Liver (tissue), 9 donors: ENCODE measurements around the gene LRRTM3. TPM values are rescaled to one million over a fixed set of nuclear protein-coding genes. Genes with fewer than 3 reads are reported as not detected.

ENCODE experiments used
- DNase-seq: peaks from one replicate; pipeline ENCODE4 v3.0.0-alpha.2; 2017; ENCODE audit warnings: low spot score
- H3K27ac ChIP-seq, 2 donors: one replicate each; pipeline ENCODE4 v1.7.0; 2013; ENCODE audit warnings: inconsistent platforms in 2 of 2, low read length in 2 of 2, control low read depth in 1 of 2, low read depth in 1 of 2, mild to moderate bottlenecking in 1 of 2
- H3K27me3 ChIP-seq, 4 donors: one replicate each; pipeline versions ENCODE4 v1.6.1 to v1.7.0; 2013; ENCODE audit warnings: low read length in 3 of 4, inconsistent platforms in 1 of 4, mild to moderate bottlenecking in 1 of 4, moderate library complexity in 1 of 4; ENCODE audit not compliant: control insufficient read depth in 4 of 4, insufficient read depth in 4 of 4
- H3K36me3 ChIP-seq, 4 donors: one replicate each; pipeline versions ENCODE4 v1.6.1 to v1.7.0; 2013; ENCODE audit warnings: low read length in 3 of 4, mild to moderate bottlenecking in 3 of 4, low read depth in 1 of 4, moderate library complexity in 1 of 4; ENCODE audit not compliant: control insufficient read depth in 4 of 4, insufficient read depth in 3 of 4
- H3K4me1 ChIP-seq, 4 donors: one replicate each; pipeline versions ENCODE4 v1.6.1 to v1.7.0; 2013; ENCODE audit warnings: low read length in 3 of 4, mild to moderate bottlenecking in 3 of 4, moderate library complexity in 1 of 4; ENCODE audit not compliant: control insufficient read depth in 4 of 4, insufficient read depth in 4 of 4
- H3K4me3 ChIP-seq, 3 donors: one replicate each; pipeline versions ENCODE4 v1.6.1 to v1.7.0; 2013; ENCODE audit warnings: low read length in 3 of 3, control low read depth in 1 of 3, low read depth in 1 of 3, mild to moderate bottlenecking in 1 of 3
- H3K9ac ChIP-seq, 2 donors: one replicate each; pipeline ENCODE4 v1.7.0; 2013; ENCODE audit warnings: low read length in 2 of 2, mild to moderate bottlenecking in 2 of 2, moderate library complexity in 2 of 2, control low read depth in 1 of 2, low read depth in 1 of 2
- H3K9me3 ChIP-seq, 4 donors: one replicate each; pipeline versions ENCODE4 v1.6.1 to v1.7.0; 2013; ENCODE audit warnings: low read length in 3 of 4; ENCODE audit not compliant: control insufficient read depth in 4 of 4
- EGR1 ChIP-seq, 2 donors: IDR thresholded peaks; 2 replicates each; pipeline ENCODE4 v1.6.1; 2016 to 2018; ENCODE audit warnings: antibody characterized with exemption in 2 of 2, low read depth in 2 of 2
- FOXA1 ChIP-seq: IDR thresholded peaks from 2 replicates; pipeline ENCODE4 v1.6.1; 2016; ENCODE audit warnings: antibody characterized with exemption
- FOXA2 ChIP-seq: IDR thresholded peaks from 2 replicates; pipeline ENCODE4 v1.6.1; 2016; ENCODE audit warnings: antibody characterized with exemption
- GABPA ChIP-seq, 2 donors: IDR thresholded peaks in 1 of 2; conservative IDR thresholded peaks in 1 of 2; 2 replicates each; pipeline ENCODE4 v1.6.1; 2016; ENCODE audit warnings: antibody characterized with exemption in 2 of 2, mild to moderate bottlenecking in 1 of 2, moderate library complexity in 1 of 2
- HNF4A ChIP-seq, 2 donors: conservative IDR thresholded peaks; 2 replicates each; pipeline ENCODE4 v1.6.1; 2016; ENCODE audit warnings: antibody characterized with exemption in 2 of 2, mild to moderate bottlenecking in 2 of 2
- HNF4G ChIP-seq: IDR thresholded peaks from 2 replicates; pipeline ENCODE4 v1.6.1; 2016; ENCODE audit warnings: antibody characterized with exemption
- JUND ChIP-seq, 2 donors: IDR thresholded peaks; 2 replicates each; pipeline ENCODE4 v1.6.1; 2016; ENCODE audit warnings: antibody characterized with exemption in 2 of 2
- NR2F2 ChIP-seq: IDR thresholded peaks from 2 replicates; pipeline ENCODE4 v1.6.1; 2016; ENCODE audit warnings: antibody characterized with exemption
- RAD21 ChIP-seq, 2 donors: IDR thresholded peaks; 2 replicates each; pipeline ENCODE4 v1.6.1; 2016; ENCODE audit warnings: antibody characterized with exemption in 2 of 2, mild to moderate bottlenecking in 2 of 2
- RXRA ChIP-seq, 2 donors: IDR thresholded peaks; 2 replicates each; pipeline ENCODE4 v1.6.1; 2017 to 2018; ENCODE audit warnings: antibody characterized with exemption in 2 of 2, mild to moderate bottlenecking in 1 of 2
- SP1 ChIP-seq: IDR thresholded peaks from 2 replicates; pipeline ENCODE4 v1.6.1; 2018; ENCODE audit warnings: antibody characterized with exemption, mild to moderate bottlenecking
- TAF1 ChIP-seq: conservative IDR thresholded peaks from 2 replicates; pipeline ENCODE4 v1.6.1; 2016; ENCODE audit warnings: antibody characterized with exemption, mild to moderate bottlenecking
- YY1 ChIP-seq: IDR thresholded peaks from 2 replicates; pipeline ENCODE4 v1.6.1; 2016; ENCODE audit warnings: antibody characterized with exemption, mild to moderate bottlenecking
- WGBS: extraction: QIAGEN DNeasy Blood & Tissue Kit; methylation state at CpG from one replicate; pipeline ENCODE4 v1.1.7; 2013; 5-methylcytosine and 5-hydroxymethylcytosine counted together
- polyA plus RNA-seq, 2 donors: library from polyadenylated mRNA; stranded (reverse) in 1 of 2; unstranded in 1 of 2; fragments of 200-250 nt in 1 of 2; fragments of >200 nt in 1 of 2; fragmentation: Nextera tagmentation in 1 of 2; extraction: Ambion mirVana in 1 of 2; gene quantifications; one replicate each; pipeline versions ENCODE4 v1.2.1 to v1.2.3, GENCODE V29; 2013 to 2015
- total RNA-seq, 2 donors: library from RNA; depleted of rRNA; stranded (reverse); fragments of >200 nt; gene quantifications; one replicate each; pipeline ENCODE4 v1.2.3, GENCODE V29; 2014
- TF ChIP-seq, protein P1 (sequence below): IDR thresholded peaks from 2 replicates; pipeline ENCODE4 v1.6.1; 2016; ENCODE audit warnings: antibody characterized with exemption
- TF ChIP-seq, protein P2 (sequence below): IDR thresholded peaks from 2 replicates; pipeline ENCODE4 v1.6.1; 2016; ENCODE audit warnings: antibody characterized with exemption, mild to moderate bottlenecking
- TF ChIP-seq, protein P3 (sequence below): fragments of 150-350 bp; IDR thresholded peaks from 2 replicates; pipeline ENCODE4 v1.5.1; 2017; ENCODE audit warnings: improper control_type of control experiment, low read depth, low read length; ENCODE audit not compliant: missing input control
- TF ChIP-seq, protein P4 (sequence below): IDR thresholded peaks from 2 replicates; pipeline ENCODE4 v1.6.1; 2016; ENCODE audit warnings: antibody characterized with exemption
- donor health status: healthy.
- donor health status: healthy.
- donor health status: healthy.
- donor health status: healthy.
- donor health status: healthy.

LRRTM3 gene
- total and polyA plus RNA-seq, 4 donors, result 0.67 TPM; not detected in 3

DNA sequence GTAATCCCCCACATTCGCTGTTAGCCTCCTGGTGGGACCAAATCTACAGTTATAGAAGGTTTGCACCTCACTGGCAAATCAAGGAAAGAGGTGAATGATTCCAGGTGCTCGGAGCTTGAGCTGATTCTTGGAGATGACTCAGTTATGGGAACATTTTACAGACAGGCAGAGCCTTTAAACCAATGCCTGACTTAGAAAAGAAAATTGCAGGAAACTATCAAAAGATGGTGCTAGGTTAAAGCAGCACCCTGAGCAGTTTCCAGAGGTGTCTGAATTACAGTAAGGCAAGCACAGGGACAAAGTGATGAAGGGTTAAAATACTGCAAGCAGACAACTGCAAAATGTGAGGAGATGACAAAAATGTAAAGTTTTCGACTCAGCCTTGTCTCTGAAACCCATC is 2.9 kb downstream of the LRRTM3 start:
- Histone ChIP-seq H3K27me3 (peaks cover 0 to 6% (median under 1%) of the 10 kb centered on the region in 4 donors), H3K27ac (no peak overlapping the region), H3K36me3 (no peaks in the 10 kb centered on the region), H3K4me1 (peaks cover 0 to 20% (median 15%) of the 10 kb centered on the region in 4 donors), H3K9me3 (no peaks in the 10 kb centered on the region), H3K4me3 (no peak overlapping the region), H3K9ac (no peak overlapping the region)
- no peak for DNase-seq
- 50% methylated on average over 3 of the region's 3 CpGs for WGBS
- TF ChIP-seq HNF4G (no peak), RAD21 (IDR thresholded peaks at IDR 0.05) (no peak), YY1 (no peak), GABPA (IDR thresholded peaks at IDR 0.05 in 1 of 2, conservative IDR thresholded peaks at IDR 0.05 in 1 of 2) (no peak), HNF4A (conservative IDR thresholded peaks at IDR 0.05) (no peak), TAF1 (no peak), FOXA2 (no peak), EGR1 (IDR thresholded peaks at IDR 0.05; ENCODE audit: low read depth in 2 of 2) (no peak), JUND (IDR thresholded peaks at IDR 0.05) (no peak), RXRA (IDR thresholded peaks at IDR 0.05) (no peak), NR2F2 (no peak), SP1 (no peak)
- TF ChIP-seq, protein P1, sequence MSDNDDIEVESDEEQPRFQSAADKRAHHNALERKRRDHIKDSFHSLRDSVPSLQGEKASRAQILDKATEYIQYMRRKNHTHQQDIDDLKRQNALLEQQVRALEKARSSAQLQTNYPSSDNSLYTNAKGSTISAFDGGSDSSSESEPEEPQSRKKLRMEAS, result no peak
- TF ChIP-seq, protein P2, sequence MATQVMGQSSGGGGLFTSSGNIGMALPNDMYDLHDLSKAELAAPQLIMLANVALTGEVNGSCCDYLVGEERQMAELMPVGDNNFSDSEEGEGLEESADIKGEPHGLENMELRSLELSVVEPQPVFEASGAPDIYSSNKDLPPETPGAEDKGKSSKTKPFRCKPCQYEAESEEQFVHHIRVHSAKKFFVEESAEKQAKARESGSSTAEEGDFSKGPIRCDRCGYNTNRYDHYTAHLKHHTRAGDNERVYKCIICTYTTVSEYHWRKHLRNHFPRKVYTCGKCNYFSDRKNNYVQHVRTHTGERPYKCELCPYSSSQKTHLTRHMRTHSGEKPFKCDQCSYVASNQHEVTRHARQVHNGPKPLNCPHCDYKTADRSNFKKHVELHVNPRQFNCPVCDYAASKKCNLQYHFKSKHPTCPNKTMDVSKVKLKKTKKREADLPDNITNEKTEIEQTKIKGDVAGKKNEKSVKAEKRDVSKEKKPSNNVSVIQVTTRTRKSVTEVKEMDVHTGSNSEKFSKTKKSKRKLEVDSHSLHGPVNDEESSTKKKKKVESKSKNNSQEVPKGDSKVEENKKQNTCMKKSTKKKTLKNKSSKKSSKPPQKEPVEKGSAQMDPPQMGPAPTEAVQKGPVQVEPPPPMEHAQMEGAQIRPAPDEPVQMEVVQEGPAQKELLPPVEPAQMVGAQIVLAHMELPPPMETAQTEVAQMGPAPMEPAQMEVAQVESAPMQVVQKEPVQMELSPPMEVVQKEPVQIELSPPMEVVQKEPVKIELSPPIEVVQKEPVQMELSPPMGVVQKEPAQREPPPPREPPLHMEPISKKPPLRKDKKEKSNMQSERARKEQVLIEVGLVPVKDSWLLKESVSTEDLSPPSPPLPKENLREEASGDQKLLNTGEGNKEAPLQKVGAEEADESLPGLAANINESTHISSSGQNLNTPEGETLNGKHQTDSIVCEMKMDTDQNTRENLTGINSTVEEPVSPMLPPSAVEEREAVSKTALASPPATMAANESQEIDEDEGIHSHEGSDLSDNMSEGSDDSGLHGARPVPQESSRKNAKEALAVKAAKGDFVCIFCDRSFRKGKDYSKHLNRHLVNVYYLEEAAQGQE, result no peak
- TF ChIP-seq, protein P3, sequence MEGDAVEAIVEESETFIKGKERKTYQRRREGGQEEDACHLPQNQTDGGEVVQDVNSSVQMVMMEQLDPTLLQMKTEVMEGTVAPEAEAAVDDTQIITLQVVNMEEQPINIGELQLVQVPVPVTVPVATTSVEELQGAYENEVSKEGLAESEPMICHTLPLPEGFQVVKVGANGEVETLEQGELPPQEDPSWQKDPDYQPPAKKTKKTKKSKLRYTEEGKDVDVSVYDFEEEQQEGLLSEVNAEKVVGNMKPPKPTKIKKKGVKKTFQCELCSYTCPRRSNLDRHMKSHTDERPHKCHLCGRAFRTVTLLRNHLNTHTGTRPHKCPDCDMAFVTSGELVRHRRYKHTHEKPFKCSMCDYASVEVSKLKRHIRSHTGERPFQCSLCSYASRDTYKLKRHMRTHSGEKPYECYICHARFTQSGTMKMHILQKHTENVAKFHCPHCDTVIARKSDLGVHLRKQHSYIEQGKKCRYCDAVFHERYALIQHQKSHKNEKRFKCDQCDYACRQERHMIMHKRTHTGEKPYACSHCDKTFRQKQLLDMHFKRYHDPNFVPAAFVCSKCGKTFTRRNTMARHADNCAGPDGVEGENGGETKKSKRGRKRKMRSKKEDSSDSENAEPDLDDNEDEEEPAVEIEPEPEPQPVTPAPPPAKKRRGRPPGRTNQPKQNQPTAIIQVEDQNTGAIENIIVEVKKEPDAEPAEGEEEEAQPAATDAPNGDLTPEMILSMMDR, result no peak
- TF ChIP-seq, protein P4, sequence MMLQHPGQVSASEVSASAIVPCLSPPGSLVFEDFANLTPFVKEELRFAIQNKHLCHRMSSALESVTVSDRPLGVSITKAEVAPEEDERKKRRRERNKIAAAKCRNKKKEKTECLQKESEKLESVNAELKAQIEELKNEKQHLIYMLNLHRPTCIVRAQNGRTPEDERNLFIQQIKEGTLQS, result no peak

DNA sequence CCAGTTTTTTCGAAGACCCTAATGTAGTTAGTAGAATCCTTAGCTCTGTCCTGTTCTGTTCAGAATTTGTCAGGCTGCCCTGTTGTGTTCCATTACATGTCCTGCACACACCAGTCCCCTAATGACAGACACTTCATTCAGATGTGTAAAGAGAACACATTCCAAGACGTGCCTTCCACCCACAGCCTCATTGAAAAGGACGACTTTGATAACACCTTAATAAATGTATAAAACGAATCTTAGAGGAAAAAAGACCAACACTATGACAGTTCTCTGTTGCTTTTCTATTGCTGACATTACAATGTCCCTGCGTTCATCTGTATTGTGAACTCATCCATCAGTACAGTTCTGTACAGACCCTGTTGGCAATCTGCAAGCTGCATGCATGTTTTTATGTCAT is 3.5 kb downstream of the LRRTM3 start:
- TF ChIP-seq, protein P3, result no peak
- no peak for TF ChIP-seq GABPA (IDR thresholded peaks at IDR 0.05 in 1 of 2, conservative IDR thresholded peaks at IDR 0.05 in 1 of 2)
- no peak for TF ChIP-seq FOXA1
- TF ChIP-seq, protein P4, result no peak
- TF ChIP-seq, protein P2, result no peak
- TF ChIP-seq, protein P1, result no peak
- no peak for TF ChIP-seq JUND (IDR thresholded peaks at IDR 0.05)
- no peak for DNase-seq
- no peaks in the 10 kb centered on the region for H3K9me3 ChIP-seq
- H3K27me3 ChIP-seq, result peaks cover 0 to 6% (median under 1%) of the 10 kb centered on the region in 4 donors
- H3K4me1 ChIP-seq, result peaks cover 0 to 20% (median 15%) of the 10 kb centered on the region in 4 donors
- H3K9ac ChIP-seq, result no peak overlapping the region
- no peaks in the 10 kb centered on the region for H3K36me3 ChIP-seq
- WGBS, result 62% methylated on average over 5 of the region's 5 CpGs
- H3K4me3 ChIP-seq, result no peak overlapping the region
- no peak overlapping the region for H3K27ac ChIP-seq
